HUES64 (cell line): Measurements from ENCODE around the gene HSPA4. TPM values are rescaled to one million over a fixed set of nuclear protein-coding genes. Genes with fewer than 3 reads are reported as not detected.
"Not testable (repeated sequence)": the region's sequence is repeated elsewhere in the genome, so short reads cannot be mapped to it uniquely, and the experiment has no call there.

ENCODE experiments used
- H3K27ac ChIP-seq: 2 replicates; pipeline ENCODE4 v1.7.0; 2013; ENCODE audit warnings: low read depth, low read length, inconsistent platforms
- H3K27me3 ChIP-seq: 2 replicates; pipeline ENCODE4 v1.6.1; 2013; ENCODE audit warnings: mild to moderate bottlenecking, low read length; ENCODE audit not compliant: insufficient read depth
- H3K36me3 ChIP-seq: 2 replicates; pipeline ENCODE4 v1.6.1; 2013; ENCODE audit warnings: mild to moderate bottlenecking, low read length; ENCODE audit not compliant: insufficient read depth
- H3K4me1 ChIP-seq: 2 replicates; pipeline ENCODE4 v1.6.1; 2013; ENCODE audit warnings: mild to moderate bottlenecking, low read length, moderate library complexity; ENCODE audit not compliant: insufficient read depth
- H3K4me3 ChIP-seq: 2 replicates; pipeline ENCODE4 v1.5.1; 2013; ENCODE audit warnings: mild to moderate bottlenecking, low read length, moderate library complexity
- H3K9ac ChIP-seq: 2 replicates; pipeline ENCODE4 v1.6.1; 2013; ENCODE audit warnings: mild to moderate bottlenecking, low read depth, low read length
- H3K9me3 ChIP-seq: 2 replicates; pipeline ENCODE4 v1.6.1; 2013; ENCODE audit warnings: low read depth, low read length; ENCODE audit not compliant: insufficient read depth
- WGBS: fragments of 150-250, 120-280 bp; methylation state at CpG from one replicate; pipeline ENCODE4 v1.1.7; 2013; ENCODE audit warnings: missing lambda C conversion rate; 5-methylcytosine and 5-hydroxymethylcytosine counted together
- polyA plus RNA-seq, 2 experiments: library from polyadenylated mRNA; stranded (reverse); fragments of 50-300 nt; gene quantifications; one replicate each; pipeline ENCODE4 v1.2.3, GENCODE V29; 2013

Gene HSPA4
- 239 TPM for polyA plus RNA-seq (2013, experiment 1 of 2)
- polyA plus RNA-seq (2013, experiment 2 of 2) = 273 TPM

DNA sequence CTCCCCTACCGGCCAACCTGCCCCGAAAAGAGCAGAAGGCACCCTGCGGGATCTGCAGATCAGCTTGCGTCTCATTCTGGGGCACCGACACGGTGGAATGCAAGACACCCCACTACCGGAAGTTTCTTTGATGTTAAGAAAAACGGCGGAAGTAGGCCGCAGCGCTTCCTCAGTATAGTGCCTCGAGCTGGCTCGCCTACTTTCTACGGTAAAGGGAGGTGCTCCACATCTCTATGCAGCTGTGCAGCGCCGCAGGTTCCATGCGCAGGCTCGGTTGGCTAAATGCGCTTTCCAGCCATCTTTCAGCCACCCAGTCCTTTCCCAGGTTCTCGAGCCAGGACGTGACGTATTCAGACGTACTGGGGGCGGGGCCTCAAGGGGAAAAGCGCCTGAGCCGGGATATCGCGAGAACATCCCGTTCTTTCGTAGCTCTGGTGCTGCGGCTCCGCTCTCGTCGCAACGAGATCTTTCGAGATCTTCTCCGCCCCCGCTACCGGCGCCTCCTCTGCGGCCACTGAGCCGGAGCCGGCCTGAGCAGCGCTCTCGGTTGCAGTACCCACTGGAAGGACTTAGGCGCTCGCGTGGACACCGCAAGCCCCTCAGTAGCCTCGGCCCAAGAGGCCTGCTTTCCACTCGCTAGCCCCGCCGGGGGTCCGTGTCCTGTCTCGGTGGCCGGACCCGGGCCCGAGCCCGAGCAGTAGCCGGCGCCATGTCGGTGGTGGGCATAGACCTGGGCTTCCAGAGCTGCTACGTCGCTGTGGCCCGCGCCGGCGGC, at the start of gene HSPA4:
TSS of gene HSPA4 (plus strand) at position 472 of the 775 bp plus-strand sequence. CDS start at position 710, 238 bp downstream.
- Histone ChIP-seq H3K4me3 (peak within 1 kb of the TSS; percentile 93), H3K9ac (peak within 1 kb of the TSS; percentile 99), H3K27me3 (no peaks in the 10 kb centered on the region), H3K9me3 (no peaks in the 10 kb centered on the region), H3K27ac (peak within 1 kb of the TSS; percentile 99), H3K4me1 (peaks cover 28% of the 10 kb centered on the region), H3K36me3 (peaks cover 10% of the 10 kb centered on the region)
- under 1% methylated on average over 68 of the region's 68 CpGs for WGBS

DNA sequence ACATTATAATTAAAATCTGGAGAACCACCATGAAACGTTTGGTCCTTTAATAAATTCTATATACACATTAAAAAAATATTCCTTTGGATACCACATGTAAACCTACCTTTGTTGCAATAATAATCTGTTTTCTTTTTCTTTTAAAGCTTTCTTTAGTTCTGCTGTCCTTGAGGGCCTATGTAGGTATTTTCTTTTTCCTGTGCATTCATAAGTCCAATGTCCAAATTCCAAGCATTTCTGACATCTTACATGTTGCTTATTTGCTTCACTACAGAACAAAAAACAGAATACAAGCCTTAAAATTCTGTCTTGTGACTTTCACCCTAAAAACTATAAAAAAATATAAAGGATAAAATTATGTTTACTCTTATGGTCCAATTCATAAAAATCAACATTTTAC, 45.2 kb upstream of the HSPA4 start:
- Histone ChIP-seq H3K27me3 (no peaks in the 10 kb centered on the region), H3K4me1 (no peaks in the 10 kb centered on the region), H3K9me3 (no peaks in the 10 kb centered on the region), H3K36me3 (peaks cover 40% of the 10 kb centered on the region), H3K9ac (no peak overlapping the region), H3K27ac (no peak overlapping the region), H3K4me3 (no peak overlapping the region)
- WGBS = 80% methylated on average over 1 of the region's 1 CpG

DNA sequence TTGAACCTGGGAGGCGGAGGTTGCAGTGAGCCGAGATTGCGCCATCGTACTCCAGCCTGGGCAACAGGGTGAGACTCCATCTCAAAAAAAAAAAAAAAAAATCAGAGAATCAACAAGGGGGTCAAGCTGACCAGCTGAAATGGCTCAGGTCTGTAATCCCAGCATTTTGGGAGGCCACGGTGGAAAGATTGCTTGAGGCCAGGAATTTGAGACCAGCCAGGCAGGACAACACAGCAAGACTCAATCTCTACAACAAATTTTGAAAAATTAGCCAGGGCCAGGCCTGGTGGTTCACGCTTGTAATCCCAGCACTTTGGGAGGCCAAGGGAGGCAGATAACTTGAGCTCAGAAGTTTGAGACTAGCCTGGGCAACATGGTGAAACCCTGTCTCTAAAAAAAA, 43.4 kb upstream of the HSPA4 start:
- H3K27me3 ChIP-seq, H3K4me3 ChIP-seq, H3K4me1 ChIP-seq, H3K9me3 ChIP-seq, H3K27ac ChIP-seq, H3K9ac ChIP-seq: not testable (repeated sequence)
- H3K36me3 ChIP-seq = peaks cover 32% of the 10 kb centered on the region
- 83% methylated on average over 6 of the region's 6 CpGs for WGBS

DNA sequence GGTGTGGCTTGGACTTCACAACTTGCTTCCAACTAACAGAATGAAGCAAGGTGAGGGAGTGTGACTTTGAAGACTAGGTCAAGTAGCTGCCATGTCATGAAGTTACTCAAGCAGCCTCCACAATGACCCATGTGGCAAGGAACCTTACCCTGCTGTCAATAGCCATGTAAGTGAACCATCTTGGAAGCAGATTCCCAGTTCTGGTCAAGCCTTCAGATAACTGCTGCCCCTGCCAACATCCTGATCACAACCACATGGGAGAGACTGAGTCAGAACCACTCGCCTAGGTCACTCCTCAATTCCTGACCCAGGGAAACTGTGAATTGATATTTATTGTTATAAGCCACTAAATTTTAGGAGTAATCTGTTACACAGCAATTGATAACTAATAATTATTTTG, 36.3 kb upstream of the HSPA4 start:
- Histone ChIP-seq H3K4me3 (no peak overlapping the region), H3K9ac (no peak overlapping the region), H3K36me3 (peaks cover 31% of the 10 kb centered on the region), H3K9me3 (no peaks in the 10 kb centered on the region), H3K27ac (no peak overlapping the region), H3K27me3 (no peaks in the 10 kb centered on the region), H3K4me1 (no peaks in the 10 kb centered on the region)
- WGBS = 100% methylated on average over 1 of the region's 1 CpG

DNA sequence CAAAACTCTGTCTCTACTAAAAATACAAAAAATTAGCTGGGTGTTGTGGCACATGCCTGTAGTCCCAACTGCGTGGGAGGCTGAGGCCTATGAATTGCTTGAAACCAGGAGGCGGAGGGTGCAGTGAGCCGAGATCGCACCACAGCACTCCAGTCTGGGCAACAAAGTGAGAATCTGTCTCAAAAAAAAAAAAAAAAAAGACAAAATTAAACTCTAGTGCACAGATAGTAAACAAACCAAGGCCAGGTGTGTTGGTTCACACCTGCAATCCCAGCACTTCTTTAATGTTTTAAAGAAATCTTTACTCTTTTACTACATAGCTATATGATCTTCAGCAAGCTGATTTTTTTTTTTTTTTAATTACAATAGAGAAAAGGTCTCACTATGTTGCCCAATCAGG, 33.8 kb upstream of the HSPA4 start:
- 91% methylated on average over 4 of the region's 4 CpGs for WGBS
- H3K4me3 ChIP-seq = no peak overlapping the region
- no peak overlapping the region for H3K27ac ChIP-seq
- H3K27me3 ChIP-seq = no peaks in the 10 kb centered on the region
- peaks cover 33% of the 10 kb centered on the region for H3K36me3 ChIP-seq
- H3K4me1 ChIP-seq = no peaks in the 10 kb centered on the region
- H3K9me3 ChIP-seq = no peaks in the 10 kb centered on the region
- no peak overlapping the region for H3K9ac ChIP-seq

DNA sequence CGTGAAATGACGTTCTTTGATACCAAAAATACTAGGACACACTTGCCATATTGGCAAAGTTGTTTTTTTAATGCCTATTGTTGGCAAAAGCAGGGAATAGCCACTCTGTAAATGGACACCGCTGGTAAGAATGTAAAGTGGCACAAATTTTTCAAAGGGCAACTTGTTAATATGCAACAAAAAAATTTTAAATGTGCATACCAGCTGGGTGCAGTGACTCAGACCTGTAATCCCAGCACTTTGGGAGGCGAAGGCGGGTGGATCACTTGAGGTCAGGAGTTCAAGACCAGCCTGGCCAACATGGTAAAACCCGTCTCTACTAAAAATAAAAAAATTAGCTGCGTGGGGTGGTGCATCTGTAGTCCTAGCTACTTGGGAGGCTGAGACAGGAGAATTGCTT, 32.3 kb upstream of the HSPA4 start:
- peaks cover 33% of the 10 kb centered on the region for H3K36me3 ChIP-seq
- not testable (repeated sequence) for H3K27me3 ChIP-seq, H3K27ac ChIP-seq, H3K9ac ChIP-seq, H3K4me3 ChIP-seq, H3K4me1 ChIP-seq, H3K9me3 ChIP-seq
- WGBS = 95% methylated on average over 7 of the region's 7 CpGs

DNA sequence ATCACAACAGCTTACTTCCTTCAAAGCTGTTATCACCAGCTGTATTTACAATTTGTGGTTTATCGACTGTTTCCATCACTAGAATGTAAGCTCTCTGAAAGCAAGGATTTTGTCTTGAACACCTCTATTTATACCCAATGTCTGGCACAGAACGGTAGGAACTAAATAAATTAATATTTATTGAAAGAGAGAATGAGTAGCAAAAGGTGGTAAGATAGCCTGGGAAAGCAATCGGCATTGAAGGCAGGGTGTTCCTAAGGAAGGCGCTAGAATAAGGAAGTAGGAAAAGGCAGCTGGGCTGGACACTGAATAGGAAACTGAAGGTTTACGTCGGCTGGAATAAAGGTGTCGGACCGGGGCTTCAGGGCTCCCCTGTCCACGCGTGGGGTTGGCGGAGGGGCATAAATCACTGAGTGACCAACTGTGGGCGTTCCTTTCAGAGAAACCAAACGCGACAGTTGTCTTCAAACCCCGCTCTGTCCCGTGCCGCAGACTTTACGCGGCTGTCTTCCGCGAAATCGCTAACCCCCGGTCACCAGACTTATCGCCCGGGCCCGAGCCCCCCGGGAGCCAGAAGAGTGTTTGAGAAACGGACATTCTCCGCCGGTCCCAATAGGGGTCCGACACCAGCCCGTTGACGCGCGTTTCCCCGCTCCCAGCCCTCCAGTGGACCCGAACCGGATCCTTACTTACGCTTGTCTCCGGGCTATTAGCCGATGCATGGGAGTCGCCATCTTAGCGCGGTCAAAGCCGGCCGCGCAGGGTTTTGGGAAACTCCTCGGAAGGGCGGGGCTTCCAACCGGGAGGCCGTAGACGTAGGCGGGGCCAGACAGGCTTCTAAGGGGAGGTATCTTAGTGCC, 25.8 kb upstream of the HSPA4 start, which contains the start of gene ZCCHC10:
TSS of gene ZCCHC10 (minus strand) at position 746 of the 860 bp plus-strand sequence. CDS start at position 734, 12 bp downstream.
- no peaks in the 10 kb centered on the region for H3K9me3 ChIP-seq

DNA sequence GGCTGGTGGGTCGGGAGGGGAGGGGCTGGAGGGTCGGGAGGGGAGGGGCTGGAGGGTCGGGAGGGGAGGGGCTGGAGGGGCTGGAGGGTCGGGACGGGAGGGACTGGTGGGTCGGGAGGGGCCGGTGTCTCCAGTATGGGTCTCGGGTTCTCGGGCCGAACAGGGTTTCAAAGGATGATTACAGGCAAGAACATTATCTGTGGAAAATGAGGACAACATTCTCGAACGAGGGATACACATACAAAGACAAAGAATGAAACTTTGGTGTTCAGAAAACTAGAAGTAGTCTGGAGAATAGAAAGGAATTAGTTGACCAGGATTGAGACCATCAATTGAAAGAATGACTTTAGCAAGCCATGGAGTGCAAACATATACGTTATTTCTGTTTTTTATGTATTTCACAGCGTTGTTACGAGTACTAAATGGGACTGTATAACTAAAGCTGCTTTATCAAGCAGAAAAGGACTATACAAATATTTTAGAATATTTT, 25.1 kb upstream of the HSPA4 start:
- Histone ChIP-seq H3K27ac (no peak overlapping the region), H3K4me1 (peaks cover 3% of the 10 kb centered on the region; the same call in 1 of the 2 replicates), H3K27me3 (no peaks in the 10 kb centered on the region), H3K4me3 (peak overlapping the region; percentile 99), H3K36me3 (peaks cover 6% of the 10 kb centered on the region; the same call in 1 of the 2 replicates), H3K9ac (no peak overlapping the region), H3K9me3 (no peaks in the 10 kb centered on the region)
- 21% methylated on average over 15 of the region's 15 CpGs for WGBS

More for the DNA sequence above, 25.8 kb upstream of the HSPA4 start, which contains the start of gene ZCCHC10:
- 1% methylated on average over 53 of the region's 53 CpGs for WGBS
- Histone ChIP-seq H3K27ac (peak within 1 kb of the TSS; percentile 91), H3K36me3 (peaks cover 6% of the 10 kb centered on the region; the same call in 1 of the 2 replicates), H3K4me3 (peak within 1 kb of the TSS; percentile 99), H3K9ac (peak within 1 kb of the TSS; percentile 95), H3K27me3 (no peaks in the 10 kb centered on the region), H3K4me1 (peaks cover 3% of the 10 kb centered on the region; the same call in 1 of the 2 replicates)

DNA sequence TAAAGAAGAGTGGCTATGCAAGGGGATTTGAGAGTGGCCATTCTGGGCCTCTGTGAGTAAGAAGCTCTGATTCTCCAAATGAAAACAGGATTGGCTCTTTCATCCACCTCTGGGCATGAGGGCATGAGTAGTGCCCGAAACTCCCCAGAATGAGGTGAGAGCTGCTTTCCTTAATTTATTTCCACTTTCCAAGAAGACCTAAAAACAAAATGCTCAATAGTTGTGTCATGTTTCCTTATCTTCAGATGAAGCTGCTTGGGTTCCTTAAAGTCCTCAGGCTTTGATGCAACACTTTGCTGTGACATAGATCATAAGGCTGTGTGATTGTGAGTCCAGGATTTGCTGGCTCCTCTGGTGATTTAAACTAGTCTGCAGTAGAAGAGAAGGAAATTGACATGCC, 22.4 kb upstream of the HSPA4 start:
- H3K4me1 ChIP-seq = peaks cover 8% of the 10 kb centered on the region; the same call in 1 of the 2 replicates
- H3K27ac ChIP-seq = no peak overlapping the region
- no peaks in the 10 kb centered on the region for H3K27me3 ChIP-seq
- H3K4me3 ChIP-seq = no peak overlapping the region
- 100% methylated on average over 1 of the region's 1 CpG for WGBS
- no peaks in the 10 kb centered on the region for H3K9me3 ChIP-seq
- no peaks in the 10 kb centered on the region for H3K36me3 ChIP-seq
- no peak overlapping the region for H3K9ac ChIP-seq

DNA sequence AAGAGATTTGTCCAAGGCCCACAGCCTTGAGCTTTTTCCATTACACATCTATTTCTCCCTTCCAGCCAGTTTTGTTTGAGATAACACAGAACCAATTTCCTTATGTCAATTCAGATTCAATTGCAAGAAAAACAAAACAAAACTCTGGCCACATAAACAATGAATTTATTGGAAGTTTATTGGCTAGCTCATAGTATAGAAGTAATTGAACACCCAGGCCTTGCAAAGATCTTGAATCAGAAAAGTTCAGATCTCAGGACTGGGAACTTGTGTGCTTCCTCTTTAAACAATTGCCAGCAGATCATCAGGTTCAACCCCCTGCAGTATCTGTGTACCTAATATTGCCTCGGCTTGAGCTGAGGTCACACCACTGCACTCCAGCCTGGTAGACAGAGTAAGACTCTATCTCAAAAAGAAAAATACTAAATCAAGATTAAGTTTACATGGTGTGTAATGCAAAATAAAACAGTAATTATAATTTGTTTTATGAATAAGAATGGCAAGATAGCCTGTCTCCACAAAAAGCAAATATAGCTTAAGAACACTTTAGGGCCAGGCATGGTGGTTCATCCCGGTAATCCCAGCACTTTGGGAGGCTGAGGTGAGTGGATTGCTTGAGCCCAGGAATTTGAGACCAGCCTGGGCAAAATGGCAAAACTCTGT, 21.3 kb upstream of the HSPA4 start:
- Histone ChIP-seq H3K27ac (no peak overlapping the region), H3K9me3 (no peaks in the 10 kb centered on the region), H3K4me3 (no peak overlapping the region), H3K36me3 (no peaks in the 10 kb centered on the region), H3K9ac (no peak overlapping the region), H3K4me1 (peaks cover 8% of the 10 kb centered on the region; the same call in 1 of the 2 replicates), H3K27me3 (no peaks in the 10 kb centered on the region)
- 65% methylated on average over 1 of the region's 2 CpGs for WGBS
